Esophagus muscularis mucosa (tissue), 4 donors: ENCODE measurements around the gene PSMB4. TPM values are rescaled to one million over a fixed set of nuclear protein-coding genes. Genes with fewer than 3 reads are reported as not detected.
A peak's percentile ranks its signal among the peaks of the same experiment; 100 is the strongest.

Experiments used
- DNase-seq: peaks from one replicate; pipeline ENCODE4 v3.0.0-alpha.2; 2017; ENCODE audit errors: extremely low spot score
- H3K27ac ChIP-seq, 4 donors: fragments of 200-600 bp; sonication (generic); replicated peaks in 1 of 4; 1 replicate in 3 of 4; 2 replicates in 1 of 4; pipeline ENCODE4 v1.5.1; 2016 to 2019; ENCODE audit warnings: mild to moderate bottlenecking in 1 of 4
- H3K27me3 ChIP-seq, 4 donors: fragments of 200-600 bp; sonication (generic); one replicate each; pipeline versions ENCODE4 v1.5.1 to v1.6.0; 2016 to 2019
- H3K36me3 ChIP-seq, 4 donors: fragments of 200-600 bp; sonication (generic); one replicate each; pipeline ENCODE4 v1.5.1; 2016 to 2019
- H3K4me1 ChIP-seq, 4 donors: fragments of 200-600 bp; sonication (generic); one replicate each; pipeline ENCODE4 v1.5.1; 2016 to 2019
- H3K4me3 ChIP-seq, 4 donors: fragments of 200-600 bp; sonication (generic); 1 replicate in 2 of 4; 2 replicates in 2 of 4; pipeline ENCODE4 v1.5.1; 2016 to 2019; ENCODE audit warnings: mild to moderate bottlenecking in 4 of 4, moderate library complexity in 1 of 4
- H3K9me3 ChIP-seq, 4 donors: fragments of 200-600 bp; sonication (generic); 1 replicate in 3 of 4; 2 replicates in 1 of 4; pipeline ENCODE4 v1.5.1; 2016 to 2019
- CTCF ChIP-seq, 3 experiments: fragments of 200-600 bp in 2 of 3; fragments of 450-650 bp in 1 of 3; sonication (generic) in 2 of 3; IDR thresholded peaks; one replicate each; pipeline ENCODE4 v1.5.1; 2017 to 2019; ENCODE audit warnings: antibody characterized with exemption in 3 of 3, mild to moderate bottlenecking in 2 of 3, moderate library complexity in 1 of 3
- EP300 ChIP-seq: sonication (generic); formaldehyde crosslinking; IDR thresholded peaks from one replicate; pipeline ENCODE4 v1.6.1; 2017; ENCODE audit warnings: antibody characterized with exemption
- POLR2A ChIP-seq: fragments of 450-650 bp; IDR thresholded peaks from one replicate; pipeline ENCODE4 v1.6.1; 2017; ENCODE audit warnings: antibody characterized with exemption, moderate library complexity, mild to moderate bottlenecking, low read depth
- POLR2AphosphoS5 ChIP-seq, 2 donors: sonication (generic); formaldehyde crosslinking; IDR thresholded peaks; one replicate each; pipeline ENCODE4 v1.6.1; 2017; ENCODE audit warnings: antibody characterized with exemption in 2 of 2
- WGBS: methylation state at CpG from one replicate; pipeline ENCODE4 v1.1.5; 2018; 5-methylcytosine and 5-hydroxymethylcytosine counted together
- intact Hi-C: fragments of 100-400 bp; cut with DNase I; formaldehyde crosslinking; loops from one replicate; pipeline ENCODE4 v1.15.1; 2023
- total RNA-seq, 4 donors: library from RNA; depleted of rRNA; stranded (reverse); fragments of >200 nt; gene quantifications; one replicate each; pipeline versions ENCODE4 v1.1.0 to v1.2.1, GENCODE V29; 2016

The PSMB4 gene
- total RNA-seq, 4 donors from 2014 or later: 236 to 284 (median 253) TPM

GRCh38 chr1:151369302-151369610 lies 30.1 kb upstream of the PSMB4 start:
- no peak for DNase-seq
- Histone ChIP-seq H3K9me3 (no peaks in the 10 kb centered on the region), H3K4me3 (no peak overlapping the region), H3K27me3 (no peaks in the 10 kb centered on the region), H3K36me3 (peaks cover 25 to 46% (median 31%) of the 10 kb centered on the region in 4 donors), H3K27ac (no peak overlapping the region), H3K4me1 (peaks cover 52 to 61% (median 59%) of the 10 kb centered on the region in 4 donors)
- whole genome bisulfite sequencing: 80% methylated on average over 1 of the region's 7 CpGs
- TF ChIP-seq CTCF (IDR thresholded peaks at IDR 0.05) (no peak), POLR2A (no peak), POLR2AphosphoS5 (IDR thresholded peaks at IDR 0.05) (no peak), EP300 (no peak)
- intact Hi-C loops: no loop called here

- peak overlapping the region in 3 of 4 donors; percentile 77 to 81 (median 80) for H3K27ac ChIP-seq
- H3K4me1 ChIP-seq: peaks cover 52 to 61% (median 59%) of the 10 kb centered on the region in 4 donors
- no peak overlapping the region for H3K4me3 ChIP-seq
- no peaks in the 10 kb centered on the region for H3K9me3 ChIP-seq
- intact Hi-C loops: no loop called here
- WGBS: 83% methylated on average over 8 of the region's 15 CpGs
- H3K27me3 ChIP-seq: no peaks in the 10 kb centered on the region
- no peak for DNase-seq
- peaks cover 21 to 42% (median 27%) of the 10 kb centered on the region in 4 donors for H3K36me3 ChIP-seq
- no peak for TF ChIP-seq EP300
- no peak for TF ChIP-seq POLR2AphosphoS5 (IDR thresholded peaks at IDR 0.05)
- no peak for TF ChIP-seq CTCF (IDR thresholded peaks at IDR 0.05)
- TF ChIP-seq POLR2A: no peak
These were observed 29.7 kb upstream of the PSMB4 start for GRCh38 chr1:151369621-151370048.

GRCh38 chr1:151370211-151370911 lies 29.0 kb upstream of the PSMB4 start:
- TF ChIP-seq POLR2AphosphoS5 (IDR thresholded peaks at IDR 0.05) (no peak), POLR2A (no peak), CTCF (IDR thresholded peaks at IDR 0.05) (no peak), EP300 (no peak)
- Histone ChIP-seq H3K4me3 (no peak overlapping the region), H3K4me1 (peaks cover 52 to 61% (median 59%) of the 10 kb centered on the region in 4 donors), H3K36me3 (peaks cover 14 to 35% (median 20%) of the 10 kb centered on the region in 4 donors), H3K27me3 (no peaks in the 10 kb centered on the region), H3K27ac (peak overlapping the region; percentile 77 to 84 (median 80)), H3K9me3 (no peaks in the 10 kb centered on the region)
- no peak for DNase-seq
- 79% methylated on average over 3 of the region's 6 CpGs for WGBS
- intact Hi-C loops: no loop called here

GRCh38 chr1:151371370-151372057 lies 27.9 kb upstream of the PSMB4 start:
- WGBS: 16% methylated on average over 6 of the region's 9 CpGs
- H3K9me3 ChIP-seq: no peaks in the 10 kb centered on the region
- H3K27me3 ChIP-seq: no peaks in the 10 kb centered on the region
- peak overlapping the region; percentile 50 to 58 (median 56) for H3K4me3 ChIP-seq
- peak overlapping the region; percentile 77 to 84 (median 80) for H3K27ac ChIP-seq
- no peak for DNase-seq
- peaks cover 52 to 61% (median 59%) of the 10 kb centered on the region in 4 donors for H3K4me1 ChIP-seq
- H3K36me3 ChIP-seq: peaks cover 3 to 23% (median 10%) of the 10 kb centered on the region in 4 donors
- intact Hi-C loops: no loop called here
- TF ChIP-seq CTCF (IDR thresholded peaks at IDR 0.05) (no peak), POLR2AphosphoS5 (IDR thresholded peaks at IDR 0.05) (peak; percentile 34 to 36)
